ENCODE results near the gene CPN1.

DNA sequence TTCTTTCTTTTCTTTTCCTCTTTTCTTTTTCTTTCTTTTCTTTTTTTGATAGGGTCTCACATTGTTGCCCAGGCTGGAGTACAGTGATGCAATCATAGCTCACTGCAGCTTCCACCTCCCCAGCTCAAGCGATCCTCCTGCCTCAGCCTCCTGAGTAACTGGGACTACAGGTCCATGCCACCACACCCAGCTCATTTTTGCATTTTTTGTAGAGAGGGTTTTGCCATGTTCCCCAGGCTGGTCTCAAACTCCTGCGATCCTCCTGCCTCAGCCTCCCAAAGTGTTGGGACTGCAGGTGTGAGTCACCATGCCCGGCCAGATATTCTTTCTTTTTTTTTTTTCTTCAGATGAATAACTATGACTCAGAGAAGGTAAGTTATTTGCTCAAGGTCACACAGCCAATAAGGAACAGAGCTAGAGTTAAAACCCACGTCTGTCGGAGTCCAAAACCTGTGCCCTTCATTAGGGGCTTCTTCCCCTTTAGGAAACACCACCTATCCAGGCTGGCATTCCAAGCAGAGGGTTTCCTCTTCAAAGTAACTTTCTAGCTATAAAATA, 43.8 kb downstream of the CPN1 start:
- TF ChIP-seq BRCA1 (IDR thresholded peaks at IDR 0.05; ENCODE audit: low read depth, low read length) (no peak), SIN3A (IDR thresholded peaks at IDR 0.05; ENCODE audit: low read depth, low read length) (no peak), BMI1 (IDR thresholded peaks at IDR 0.05; ENCODE audit: borderline replicate concordance) (no peak), RAD21 (IDR thresholded peaks at IDR 0.05; ENCODE audit: insufficient read depth, low read depth, low read length) (no peak), POLR2A (IDR thresholded peaks at IDR 0.05; ENCODE audit: low read depth, low read length) (no peak), TAF1 (IDR thresholded peaks at IDR 0.05; ENCODE audit: borderline replicate concordance, low read depth, low read length) (no peak), ZNF274 (IDR thresholded peaks at IDR 0.05; ENCODE audit: insufficient read depth, insufficient read length) (no peak), RAD51 (IDR thresholded peaks at IDR 0.05) (no peak), POLR2AphosphoS5 (IDR thresholded peaks at IDR 0.05; ENCODE audit: low read length) (no peak)
- TF ChIP-seq, protein P1, sequence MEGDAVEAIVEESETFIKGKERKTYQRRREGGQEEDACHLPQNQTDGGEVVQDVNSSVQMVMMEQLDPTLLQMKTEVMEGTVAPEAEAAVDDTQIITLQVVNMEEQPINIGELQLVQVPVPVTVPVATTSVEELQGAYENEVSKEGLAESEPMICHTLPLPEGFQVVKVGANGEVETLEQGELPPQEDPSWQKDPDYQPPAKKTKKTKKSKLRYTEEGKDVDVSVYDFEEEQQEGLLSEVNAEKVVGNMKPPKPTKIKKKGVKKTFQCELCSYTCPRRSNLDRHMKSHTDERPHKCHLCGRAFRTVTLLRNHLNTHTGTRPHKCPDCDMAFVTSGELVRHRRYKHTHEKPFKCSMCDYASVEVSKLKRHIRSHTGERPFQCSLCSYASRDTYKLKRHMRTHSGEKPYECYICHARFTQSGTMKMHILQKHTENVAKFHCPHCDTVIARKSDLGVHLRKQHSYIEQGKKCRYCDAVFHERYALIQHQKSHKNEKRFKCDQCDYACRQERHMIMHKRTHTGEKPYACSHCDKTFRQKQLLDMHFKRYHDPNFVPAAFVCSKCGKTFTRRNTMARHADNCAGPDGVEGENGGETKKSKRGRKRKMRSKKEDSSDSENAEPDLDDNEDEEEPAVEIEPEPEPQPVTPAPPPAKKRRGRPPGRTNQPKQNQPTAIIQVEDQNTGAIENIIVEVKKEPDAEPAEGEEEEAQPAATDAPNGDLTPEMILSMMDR (IDR thresholded peaks at IDR 0.05 in 2 of 3, conservative IDR thresholded peaks at IDR 0.05 in 1 of 3; ENCODE audit: control insufficient read depth in 2 of 3, extremely low read depth in 1 of 3, insufficient read depth in 1 of 3, low read depth in 3 of 3, low read length in 3 of 3), result no peak
- TF ChIP-seq, protein P2, sequence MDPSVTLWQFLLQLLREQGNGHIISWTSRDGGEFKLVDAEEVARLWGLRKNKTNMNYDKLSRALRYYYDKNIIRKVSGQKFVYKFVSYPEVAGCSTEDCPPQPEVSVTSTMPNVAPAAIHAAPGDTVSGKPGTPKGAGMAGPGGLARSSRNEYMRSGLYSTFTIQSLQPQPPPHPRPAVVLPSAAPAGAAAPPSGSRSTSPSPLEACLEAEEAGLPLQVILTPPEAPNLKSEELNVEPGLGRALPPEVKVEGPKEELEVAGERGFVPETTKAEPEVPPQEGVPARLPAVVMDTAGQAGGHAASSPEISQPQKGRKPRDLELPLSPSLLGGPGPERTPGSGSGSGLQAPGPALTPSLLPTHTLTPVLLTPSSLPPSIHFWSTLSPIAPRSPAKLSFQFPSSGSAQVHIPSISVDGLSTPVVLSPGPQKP (IDR thresholded peaks at IDR 0.05; ENCODE audit: low read depth, low read length), result no peak

Data from GM12878 (cell line).